HEK293T (cell line): Measurements from ENCODE around the gene RRH.

Source experiments
- CTCF ChIA-PET: fragments of 350-600 bp; formaldehyde crosslinking; extraction: SDS; loops from one replicate; lab custom pipeline; 2021; ENCODE audit warnings: antibody characterized with exemption, inconsistent platforms; lab: Yijun Ruan, JAX
- POLR2A ChIA-PET: fragments of 350-600 bp; formaldehyde crosslinking; extraction: SDS; loops from one replicate; lab custom pipeline; 2020; ENCODE audit warnings: antibody characterized with exemption, inconsistent platforms; lab: Yijun Ruan, JAX
- DNase-seq: peaks from one replicate; pipeline ENCODE4 v3.0.0; 2012; ENCODE audit warnings: mixed read lengths; ENCODE audit errors: extremely low spot score
- ARNT ChIP-seq: fragments of 450-650 bp; IDR thresholded peaks from 2 replicates; pipeline ENCODE4 v1.6.1; 2017; ENCODE audit warnings: mild to moderate bottlenecking
- BHLHE40 ChIP-seq: fragments of 450-650 bp; IDR thresholded peaks from 2 replicates; pipeline ENCODE4 v1.6.1; 2016; ENCODE audit warnings: mild to moderate bottlenecking, moderate library complexity, borderline replicate concordance
- CTBP1 ChIP-seq: fragments of 450-650 bp; IDR thresholded peaks from 2 replicates; pipeline ENCODE4 v1.6.1; 2016; ENCODE audit warnings: borderline replicate concordance
- ELF4 ChIP-seq: fragments of 450-650 bp; IDR thresholded peaks from 2 replicates; pipeline ENCODE4 v1.6.1; 2017; ENCODE audit warnings: antibody characterized with exemption
- FOXA1 ChIP-seq: fragments of 450-650 bp; IDR thresholded peaks from 2 replicates; pipeline ENCODE4 v1.6.1; 2016; ENCODE audit warnings: mild to moderate bottlenecking
- FOXK2 ChIP-seq: fragments of 450-650 bp; IDR thresholded peaks from 2 replicates; pipeline ENCODE4 v1.6.1; 2016; ENCODE audit warnings: mild to moderate bottlenecking
- FOXM1 ChIP-seq: fragments of 450-650 bp; IDR thresholded peaks from 2 replicates; pipeline ENCODE4 v1.6.1; 2017; ENCODE audit warnings: mild to moderate bottlenecking, borderline replicate concordance
- HDGF ChIP-seq: fragments of 450-650 bp; IDR thresholded peaks from 2 replicates; pipeline ENCODE4 v1.6.1; 2017; ENCODE audit warnings: antibody characterized with exemption, borderline replicate concordance
- L3MBTL2 ChIP-seq: fragments of 450-650 bp; conservative IDR thresholded peaks from 2 replicates; pipeline ENCODE4 v1.6.1; 2016; ENCODE audit warnings: mild to moderate bottlenecking
- LEF1 ChIP-seq: fragments of 450-650 bp; IDR thresholded peaks from 2 replicates; pipeline ENCODE4 v1.6.1; 2017; ENCODE audit warnings: mild to moderate bottlenecking, borderline replicate concordance
- NFRKB ChIP-seq: fragments of 450-650 bp; IDR thresholded peaks from 2 replicates; pipeline ENCODE4 v1.6.1; 2016; ENCODE audit warnings: mild to moderate bottlenecking, moderate library complexity
- PKNOX1 ChIP-seq: fragments of 450-650 bp; IDR thresholded peaks from 2 replicates; pipeline ENCODE4 v1.6.1; 2016
- SP1 ChIP-seq: fragments of 450-650 bp; IDR thresholded peaks from 2 replicates; pipeline ENCODE4 v1.6.1; 2017
- SUZ12 ChIP-seq: fragments of 450-650 bp; IDR thresholded peaks from 2 replicates; pipeline ENCODE4 v1.6.1; 2016; ENCODE audit warnings: mild to moderate bottlenecking
- TARDBP ChIP-seq: fragments of 450-650 bp; IDR thresholded peaks from 2 replicates; pipeline ENCODE4 v1.6.1; 2016
- ZNF384 ChIP-seq: fragments of 450-650 bp; IDR thresholded peaks from 2 replicates; pipeline ENCODE4 v1.6.1; 2016

Gene RRH

GRCh38 chr4:109879081-109879480 is 51.3 kb downstream of the RRH start:
- TF ChIP-seq FOXA1 (no peak), ELF4 (no peak), TARDBP (no peak), L3MBTL2 (no peak), ARNT (no peak), LEF1 (no peak), FOXK2 (no peak), BHLHE40 (no peak), CTBP1 (no peak), FOXM1 (no peak), SP1 (no peak), PKNOX1 (no peak), HDGF (no peak), SUZ12 (no peak), ZNF384 (no peak)
- ChIA-PET CTCF (interaction anchor here (0.6 kb wide), 1 partner anchor 96 kb away, joined by 3 read pairs; no protein-coding TSS in a partner anchor), POLR2A (no interaction called here)
- DNase-seq = no peak

GRCh38 chr4:109879636-109880314 is 52.0 kb downstream of the RRH start:
- TF ChIP-seq LEF1 (no peak), FOXA1 (no peak), TARDBP (no peak), L3MBTL2 (no peak), NFRKB (no peak), BHLHE40 (no peak), ELF4 (no peak), CTBP1 (no peak), FOXK2 (no peak), SP1 (no peak), ZNF384 (no peak), FOXM1 (no peak), PKNOX1 (no peak), SUZ12 (no peak), ARNT (no peak), HDGF (no peak)
- CTCF ChIA-PET = interaction anchor here (0.6 to 0.7 kb wide), 2 partner anchors 95 to 178 kb away, joined by 3 read pairs; no protein-coding TSS in a partner anchor
- POLR2A ChIA-PET = no interaction called here
- no peak for DNase-seq

- CTCF ChIA-PET = no interaction called here
- POLR2A ChIA-PET = no interaction called here
- no peak for DNase-seq
- no peak for TF ChIP-seq SUZ12
- no peak for TF ChIP-seq ARNT
- no peak for TF ChIP-seq ZNF384
- TF ChIP-seq NFRKB = no peak
- no peak for TF ChIP-seq L3MBTL2
- no peak for TF ChIP-seq SP1
Observed at GRCh38 chr4:109886303-109886702, 58.5 kb downstream of the RRH start.

- ChIA-PET POLR2A (no interaction called here), CTCF (no interaction called here)
- TF ChIP-seq NFRKB = no peak
- no peak for TF ChIP-seq ARNT
- TF ChIP-seq TARDBP = no peak
- no peak for TF ChIP-seq HDGF
- DNase-seq = no peak
Observed at GRCh38 chr4:109887071-109887470, 59.3 kb downstream of the RRH start.

- no peak for DNase-seq
- POLR2A ChIA-PET = no interaction called here
- no peak for TF ChIP-seq FOXA1
- no peak for TF ChIP-seq SUZ12
- TF ChIP-seq ELF4 = no peak
- TF ChIP-seq L3MBTL2 = no peak
- no peak for TF ChIP-seq LEF1
- TF ChIP-seq PKNOX1 = no peak
- TF ChIP-seq FOXK2 = no peak
- no peak for TF ChIP-seq ARNT
- no peak for TF ChIP-seq BHLHE40
- no peak for TF ChIP-seq HDGF
- no peak for TF ChIP-seq ZNF384
- TF ChIP-seq NFRKB = no peak
- no peak for TF ChIP-seq FOXM1
- TF ChIP-seq TARDBP = no peak
- no peak for TF ChIP-seq CTBP1
- CTCF ChIA-PET = no interaction called here
Observed at GRCh38 chr4:109890076-109890475, 62.3 kb downstream of the RRH start.
